ENCODE results near the gene ZNF22.

The ZNF22 gene

GRCh38 chr10:45000752-45001380 is at the start of gene ZNF22:
Gene ZNF22, plus strand, starts transcription at chr10:45000923. Its CDS starts 2,446 bp downstream, at chr10:45003369.
- DNase-seq (ENCODE audit: low spot score) = peak; percentile 34

- DNase-seq (ENCODE audit: low spot score) = no peak
Observed at GRCh38 chr10:44951576-44952226, 49.0 kb upstream of the ZNF22 start.

GRCh38 chr10:44952779-44953231 is 47.9 kb upstream of the ZNF22 start:
- DNase-seq (ENCODE audit: low spot score) = no peak

- DNase-seq (ENCODE audit: low spot score) = no peak
Observed at GRCh38 chr10:44954042-44954441, 46.7 kb upstream of the ZNF22 start.

- no peak for DNase-seq (ENCODE audit: low spot score)
Observed at GRCh38 chr10:44954962-44955361, 45.8 kb upstream of the ZNF22 start.

- DNase-seq (ENCODE audit: low spot score) = no peak
Observed at GRCh38 chr10:44955413-44956070, 45.2 kb upstream of the ZNF22 start.

GRCh38 chr10:44956226-44956625 is 44.5 kb upstream of the ZNF22 start:
- DNase-seq (ENCODE audit: low spot score) = no peak

- DNase-seq (ENCODE audit: low spot score) = no peak
Observed at GRCh38 chr10:44956717-44957706, 43.7 kb upstream of the ZNF22 start.

GRCh38 chr10:44958196-44958897 is 42.4 kb upstream of the ZNF22 start:
- DNase-seq (ENCODE audit: low spot score) = no peak

- no peak for DNase-seq (ENCODE audit: low spot score)
Observed at GRCh38 chr10:44958898-44959246, 41.9 kb upstream of the ZNF22 start.

GRCh38 chr10:44959247-44960087 is 41.3 kb upstream of the ZNF22 start, which contains the start of gene RASSF4:
Gene RASSF4, plus strand, starts transcription at chr10:44959802. Its CDS starts 10,401 bp downstream, at chr10:44970203.
- peak; percentile 92 for DNase-seq (ENCODE audit: low spot score)

- no peak for DNase-seq (ENCODE audit: low spot score)
Observed at GRCh38 chr10:44960088-44960460, 40.6 kb upstream of the ZNF22 start.

GRCh38 chr10:44960482-44961229 is 40.1 kb upstream of the ZNF22 start:
- no peak for DNase-seq (ENCODE audit: low spot score)

GRCh38 chr10:44961230-44961571 is 39.5 kb upstream of the ZNF22 start:
- no peak for DNase-seq (ENCODE audit: low spot score)

- DNase-seq (ENCODE audit: low spot score) = no peak
Observed at GRCh38 chr10:44961931-44962750, 38.6 kb upstream of the ZNF22 start.

GRCh38 chr10:44962870-44963738 is 37.6 kb upstream of the ZNF22 start:
- no peak for DNase-seq (ENCODE audit: low spot score)

GRCh38 chr10:44963772-44964633 is 36.7 kb upstream of the ZNF22 start:
- DNase-seq (ENCODE audit: low spot score) = no peak
